Tibial nerve (tissue), 4 donors: ENCODE data around the gene SHROOM3.

Experiments
- CTCF ChIP-seq, 5 experiments: fragments of 200-600 bp in 3 of 5; fragments of 450-650 bp in 2 of 5; sonication (generic) in 3 of 5; IDR thresholded peaks; one replicate each; pipeline ENCODE4 v1.5.1; 2016 to 2019; ENCODE audit warnings: antibody characterized with exemption in 5 of 5, mild to moderate bottlenecking in 3 of 5, moderate library complexity in 2 of 5
- EP300 ChIP-seq, 2 donors: sonication (generic); formaldehyde crosslinking; IDR thresholded peaks; one replicate each; pipeline ENCODE4 v1.6.1; 2017; ENCODE audit warnings: antibody characterized with exemption in 2 of 2, mild to moderate bottlenecking in 1 of 2

- TF ChIP-seq CTCF (IDR thresholded peaks at IDR 0.05) (no peak), EP300 (IDR thresholded peaks at IDR 0.05) (no peak)
These were observed 28.9 kb upstream of the SHROOM3 start for GRCh38 chr4:76406081-76406480.
